ENCODE measurements around the gene DCDC1.

GRCh38 chr11:30853439-30853838, 516.1 kb downstream of the DCDC1 start:
- TF ChIP-seq, protein P1, sequence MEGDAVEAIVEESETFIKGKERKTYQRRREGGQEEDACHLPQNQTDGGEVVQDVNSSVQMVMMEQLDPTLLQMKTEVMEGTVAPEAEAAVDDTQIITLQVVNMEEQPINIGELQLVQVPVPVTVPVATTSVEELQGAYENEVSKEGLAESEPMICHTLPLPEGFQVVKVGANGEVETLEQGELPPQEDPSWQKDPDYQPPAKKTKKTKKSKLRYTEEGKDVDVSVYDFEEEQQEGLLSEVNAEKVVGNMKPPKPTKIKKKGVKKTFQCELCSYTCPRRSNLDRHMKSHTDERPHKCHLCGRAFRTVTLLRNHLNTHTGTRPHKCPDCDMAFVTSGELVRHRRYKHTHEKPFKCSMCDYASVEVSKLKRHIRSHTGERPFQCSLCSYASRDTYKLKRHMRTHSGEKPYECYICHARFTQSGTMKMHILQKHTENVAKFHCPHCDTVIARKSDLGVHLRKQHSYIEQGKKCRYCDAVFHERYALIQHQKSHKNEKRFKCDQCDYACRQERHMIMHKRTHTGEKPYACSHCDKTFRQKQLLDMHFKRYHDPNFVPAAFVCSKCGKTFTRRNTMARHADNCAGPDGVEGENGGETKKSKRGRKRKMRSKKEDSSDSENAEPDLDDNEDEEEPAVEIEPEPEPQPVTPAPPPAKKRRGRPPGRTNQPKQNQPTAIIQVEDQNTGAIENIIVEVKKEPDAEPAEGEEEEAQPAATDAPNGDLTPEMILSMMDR (conservative IDR thresholded peaks at IDR 0.05), result no peak
- TF ChIP-seq EZH2 (IDR thresholded peaks at IDR 0.05; ENCODE audit: low read depth), result no peak
